EL (cell line): ENCODE results near the gene KLHL30.
"Not testable (repeated sequence)": the region's sequence is repeated elsewhere in the genome, so short reads cannot be mapped to it uniquely, and the experiment has no call there.

ENCODE experiments used
- DNase-seq: peaks from one replicate; pipeline ENCODE4 v3.0.0-alpha.2; 2016

KLHL30 gene

DNA sequence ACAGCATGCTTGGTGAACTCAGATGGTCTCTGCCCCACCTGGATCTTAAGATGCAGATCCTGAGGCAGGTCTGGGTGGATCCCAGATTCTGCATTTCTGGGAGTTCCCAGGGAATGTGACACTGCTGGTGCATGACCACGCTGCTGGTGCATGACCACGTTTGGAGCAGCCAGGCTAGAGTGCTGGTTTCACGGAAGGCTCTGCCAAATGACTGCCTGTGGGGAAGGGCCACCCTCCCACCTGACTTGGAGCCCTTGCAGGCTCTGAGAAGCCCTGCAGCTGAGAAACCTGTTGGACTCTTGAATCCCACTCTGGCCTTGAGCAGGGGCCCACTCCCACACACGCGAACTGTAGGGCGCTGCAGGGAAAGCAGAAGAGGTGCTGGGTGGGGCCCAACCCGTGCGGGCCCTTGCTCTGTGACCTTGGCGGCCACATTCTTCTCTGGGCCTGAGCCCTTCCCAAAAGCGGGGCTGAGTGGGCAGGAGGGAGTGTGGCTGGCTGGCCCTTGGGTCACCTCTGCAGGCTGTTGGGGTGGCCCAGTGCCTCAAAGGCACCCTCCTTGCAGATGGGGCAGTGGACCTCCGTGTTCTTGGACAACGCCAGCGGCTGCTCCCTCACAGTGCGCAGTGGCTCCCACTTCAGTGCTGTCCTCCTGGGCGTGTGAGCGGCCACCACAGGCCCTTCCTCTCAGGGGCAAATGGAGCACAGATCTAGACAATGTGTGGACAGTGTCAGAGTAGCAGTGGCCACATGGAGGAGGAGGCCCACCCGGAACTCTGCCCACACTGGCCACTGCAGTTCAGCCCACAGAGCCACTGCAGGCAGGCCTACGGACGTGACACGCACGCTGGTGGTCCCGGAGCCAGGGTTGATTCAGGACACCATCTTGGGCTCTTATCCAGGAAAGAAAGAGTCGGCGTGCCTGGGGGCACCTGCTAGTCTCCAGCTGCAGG, 28.2 kb downstream of the KLHL30 start:
- DNase-seq, result no peak

GRCh38 chr2:238167344-238167715, 28.9 kb downstream of the KLHL30 start:
- DNase-seq, result no peak

DNA sequence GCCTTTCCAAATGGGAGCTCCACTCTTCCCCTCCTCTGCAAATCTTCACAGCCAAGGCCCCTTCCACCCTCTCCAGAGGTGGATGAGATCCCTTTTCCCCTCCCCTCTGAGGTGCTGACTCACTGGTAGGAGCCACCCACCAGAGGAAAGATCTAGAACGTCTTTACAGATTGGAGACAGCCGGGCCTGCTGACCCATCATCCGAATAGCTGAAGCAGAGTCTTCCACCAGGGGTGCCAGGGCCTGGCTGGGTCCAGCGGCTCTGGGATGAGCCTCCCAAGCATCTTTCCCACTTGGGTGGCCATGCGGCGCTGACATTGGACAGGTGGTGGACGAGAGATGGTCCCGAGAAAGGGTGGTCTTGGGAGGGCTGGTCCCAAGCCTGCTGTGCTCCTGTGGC, 29.3 kb downstream of the KLHL30 start:
- no peak for DNase-seq

- DNase-seq, result no peak
Observed at GRCh38 chr2:238168196-238169047, 30.0 kb downstream of the KLHL30 start.

GRCh38 chr2:238169048-238169707, 30.7 kb downstream of the KLHL30 start:
- peak; percentile 92 for DNase-seq

DNA sequence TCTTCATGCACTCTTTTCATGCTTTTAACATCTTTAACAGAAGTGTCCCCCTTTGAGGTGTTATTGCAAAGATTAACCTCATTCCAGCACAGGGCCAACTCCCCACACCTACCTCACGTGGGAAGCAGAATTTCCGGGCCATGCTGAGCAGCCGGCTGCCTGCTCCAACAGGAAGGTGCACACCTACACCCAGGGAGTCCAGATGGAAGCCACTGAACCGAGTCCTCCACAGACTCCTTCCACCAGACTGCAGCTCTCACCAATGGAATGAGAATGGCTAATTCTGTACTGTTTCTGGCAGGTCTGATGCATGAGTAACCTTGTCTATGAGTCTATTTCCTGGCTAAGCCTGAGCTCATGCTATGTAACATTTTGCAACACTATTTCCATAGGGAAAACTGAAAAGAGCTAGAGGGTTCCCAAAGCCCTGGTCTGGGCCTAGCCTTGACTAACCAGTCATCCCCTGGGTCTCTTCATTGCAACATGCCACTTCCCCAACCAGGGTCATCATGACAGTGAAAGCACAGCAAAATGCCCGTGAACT, 31.3 kb downstream of the KLHL30 start:
- peak; percentile 95 for DNase-seq

DNA sequence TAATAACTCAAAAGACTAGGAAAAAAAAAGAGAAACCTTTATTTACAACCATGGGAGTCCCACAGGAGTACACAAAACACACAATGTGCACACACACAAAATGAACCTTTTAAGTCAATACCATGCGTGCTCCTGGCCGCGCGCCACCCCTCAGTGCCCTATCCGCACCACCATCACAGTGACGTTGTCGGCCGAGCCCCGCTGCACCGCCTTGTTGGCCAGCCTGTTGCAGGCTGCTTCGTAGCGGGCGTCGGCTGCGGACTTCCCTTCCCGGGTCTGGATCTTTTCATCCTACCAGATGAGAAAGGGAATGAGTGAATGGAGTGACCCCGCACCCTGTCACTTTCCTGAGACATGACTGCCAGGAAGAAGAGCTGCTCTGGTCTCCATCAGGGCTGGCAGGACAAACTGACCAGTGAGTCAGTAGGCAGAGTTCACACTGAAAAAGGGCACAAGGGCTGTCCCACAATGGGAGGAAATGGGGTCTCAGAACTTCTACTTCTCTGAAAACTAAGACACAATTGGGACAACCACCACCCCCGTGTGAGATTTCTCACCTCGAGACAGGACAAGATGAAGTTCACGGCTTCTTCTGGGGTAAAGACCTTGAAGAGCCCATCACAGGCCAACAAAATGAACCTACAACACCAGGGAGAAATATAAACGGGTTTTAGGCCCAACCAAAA, 32.1 kb downstream of the KLHL30 start:
- no peak for DNase-seq

DNA sequence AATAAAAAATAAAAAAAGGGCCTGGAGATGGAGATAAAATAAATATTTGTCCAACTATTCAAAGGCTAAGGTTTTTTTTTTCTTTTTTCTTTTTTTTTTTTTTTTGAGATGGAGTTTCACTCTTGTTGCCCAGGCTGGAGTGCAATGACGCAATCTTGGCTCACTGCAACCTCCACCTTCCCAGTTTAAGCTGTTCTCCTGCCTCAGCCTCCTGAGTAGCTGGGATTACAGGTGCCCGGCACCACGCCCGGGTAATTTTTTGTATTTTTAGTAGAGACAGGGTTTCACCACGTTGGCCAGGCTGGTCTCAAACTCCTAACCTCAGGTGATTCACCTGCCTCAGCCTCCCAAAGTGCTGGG, 32.6 kb downstream of the KLHL30 start:
- not testable (repeated sequence) for DNase-seq

DNA sequence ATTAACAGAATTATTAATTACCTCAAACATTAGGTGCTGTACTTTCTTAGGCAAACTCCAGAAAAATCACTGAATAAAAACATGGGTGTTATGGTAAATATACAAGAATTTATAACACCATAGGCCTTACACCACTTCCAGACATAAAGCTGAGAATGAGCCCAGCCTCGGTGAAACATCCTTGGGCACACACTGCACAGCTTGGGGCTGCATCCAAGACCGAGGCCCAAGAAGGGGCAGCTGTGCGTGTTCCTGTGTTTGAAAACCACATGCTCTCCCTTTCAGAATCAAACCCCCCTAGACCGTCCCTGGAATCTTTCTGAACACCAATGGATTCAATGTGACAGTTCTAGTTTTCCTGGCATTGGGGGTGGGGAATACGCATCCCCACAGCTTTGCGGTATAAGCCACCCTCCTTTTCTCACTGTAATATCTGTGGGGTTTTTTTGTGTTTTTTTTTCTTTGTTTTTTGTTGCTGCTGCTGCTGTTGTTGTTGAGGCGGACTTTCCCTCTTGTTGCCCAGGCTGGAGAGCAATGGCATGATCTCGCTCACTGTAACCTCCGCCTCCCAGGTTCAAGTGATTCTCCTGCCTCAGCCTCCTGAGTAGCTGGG, 33.2 kb downstream of the KLHL30 start:
- DNase-seq, result no peak

DNA sequence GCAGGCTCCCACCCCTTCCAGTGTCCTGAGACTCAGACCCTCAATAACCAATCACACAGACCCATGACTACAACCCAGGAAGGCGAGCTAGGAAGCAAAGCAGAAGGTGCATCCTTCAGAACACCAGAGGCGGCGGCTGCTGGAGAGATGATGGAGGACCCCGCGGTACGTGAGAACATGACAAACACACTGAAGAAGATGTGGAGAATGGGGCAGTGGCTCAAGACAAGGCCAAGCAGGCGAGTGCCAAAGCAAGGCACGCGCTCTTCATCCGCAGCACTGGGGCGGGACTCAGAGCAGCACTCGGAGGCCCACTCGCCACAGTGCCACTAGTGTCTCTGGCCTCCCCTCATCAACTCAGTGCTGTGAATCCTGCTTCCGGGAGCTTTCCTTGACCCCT, 34.0 kb downstream of the KLHL30 start:
- DNase-seq, result no peak

- DNase-seq, result no peak
Observed at GRCh38 chr2:238173692-238174091, 35.2 kb downstream of the KLHL30 start.

DNA sequence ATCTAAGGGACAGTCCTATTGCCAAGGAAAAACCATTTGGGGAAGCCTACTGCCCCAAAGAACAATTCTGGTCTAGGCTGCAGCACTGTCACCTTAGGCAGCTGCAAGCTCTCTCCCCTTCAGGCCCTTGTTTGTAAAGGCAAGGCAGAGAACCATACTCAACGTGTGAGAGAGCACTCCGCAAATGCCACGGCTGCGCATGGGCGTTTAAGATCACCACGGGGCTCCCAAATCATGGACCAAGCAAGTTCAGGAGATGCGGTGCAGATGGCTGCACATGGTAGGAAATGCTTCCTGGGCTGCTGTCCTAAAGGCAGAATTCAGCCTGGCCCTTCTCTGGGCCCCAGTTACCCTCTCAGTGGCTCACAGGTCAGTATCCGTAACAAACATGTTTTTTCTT, 35.8 kb downstream of the KLHL30 start:
- no peak for DNase-seq

DNA sequence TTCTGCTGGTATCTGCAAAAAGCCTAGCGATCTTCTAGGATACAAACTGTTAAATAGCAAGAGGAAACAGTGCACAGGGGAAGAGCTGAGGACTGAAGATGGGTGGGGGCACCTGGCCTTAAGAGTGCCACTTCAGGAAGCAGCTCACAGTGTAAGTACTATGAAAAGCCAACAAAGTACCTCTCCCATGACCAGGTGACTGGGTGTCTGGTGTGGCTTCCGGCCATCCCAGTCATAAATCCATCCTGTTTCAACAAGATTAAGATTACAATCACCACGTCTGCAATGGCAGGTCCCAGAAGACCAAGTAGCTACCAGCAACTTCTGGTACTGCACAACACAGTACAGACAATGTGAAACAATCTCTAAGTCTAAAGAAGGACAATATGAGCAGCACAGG, 36.2 kb downstream of the KLHL30 start:
- DNase-seq, result no peak

GRCh38 chr2:238176613-238177012, 38.1 kb downstream of the KLHL30 start:
- DNase-seq, result no peak

DNA sequence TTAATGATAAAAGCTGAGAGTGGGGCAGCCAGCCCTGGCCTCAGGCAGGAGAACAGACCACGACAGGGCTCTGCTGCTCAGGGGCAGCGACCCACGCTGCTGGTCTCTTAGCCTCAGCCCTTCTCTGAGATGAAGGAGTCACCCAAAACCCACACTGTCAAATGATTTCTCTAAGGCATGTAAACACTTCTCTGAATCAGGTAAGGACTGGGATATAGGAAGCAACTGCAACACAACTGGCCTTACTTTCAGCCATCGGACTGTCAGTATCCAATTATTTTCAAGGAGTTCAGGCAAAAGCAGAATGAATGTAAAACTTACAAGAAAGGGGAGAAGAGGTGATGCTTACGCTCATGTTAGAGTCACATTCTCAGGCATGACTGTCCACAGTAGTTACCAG, 42.1 kb downstream of the KLHL30 start:
- DNase-seq, result no peak

DNA sequence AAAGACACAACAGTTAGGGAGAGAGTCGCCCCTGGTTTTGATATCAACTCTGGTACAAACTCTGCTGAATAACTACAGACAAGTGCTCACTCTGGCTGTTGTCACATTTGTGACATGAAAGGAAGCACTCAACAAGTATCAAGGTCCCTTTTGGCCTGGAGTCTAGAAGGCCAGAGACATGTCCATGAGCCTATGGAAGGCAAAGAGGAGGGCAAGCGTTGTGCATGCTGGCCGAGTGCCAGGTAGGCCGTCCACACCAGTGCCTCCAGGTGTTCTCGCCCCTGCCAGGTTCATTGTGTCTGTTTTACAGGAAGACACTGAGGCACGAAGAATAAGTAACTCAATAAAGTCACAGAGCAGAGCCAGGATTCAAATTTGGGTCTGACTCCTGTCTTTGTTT, 43.9 kb downstream of the KLHL30 start:
- DNase-seq, result no peak

DNA sequence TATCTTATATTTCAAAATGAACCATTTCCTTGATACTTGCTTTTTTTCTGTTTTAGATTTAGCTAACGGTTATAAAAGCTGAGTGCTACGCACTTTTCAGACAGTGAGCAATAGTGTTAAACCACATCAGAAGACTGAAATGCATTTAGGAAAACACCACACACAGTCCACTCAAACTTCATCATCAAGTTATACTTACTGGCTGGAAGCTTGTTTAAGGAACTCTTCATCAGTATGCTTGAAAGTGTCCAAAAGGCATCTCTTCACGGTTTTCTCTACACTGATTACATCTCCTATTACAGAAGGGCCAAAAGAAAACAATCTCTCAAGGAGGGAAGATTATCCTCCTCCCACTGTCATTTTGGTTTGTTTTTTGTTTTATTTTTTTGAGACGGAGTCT, 45.4 kb downstream of the KLHL30 start:
- no peak for DNase-seq

DNA sequence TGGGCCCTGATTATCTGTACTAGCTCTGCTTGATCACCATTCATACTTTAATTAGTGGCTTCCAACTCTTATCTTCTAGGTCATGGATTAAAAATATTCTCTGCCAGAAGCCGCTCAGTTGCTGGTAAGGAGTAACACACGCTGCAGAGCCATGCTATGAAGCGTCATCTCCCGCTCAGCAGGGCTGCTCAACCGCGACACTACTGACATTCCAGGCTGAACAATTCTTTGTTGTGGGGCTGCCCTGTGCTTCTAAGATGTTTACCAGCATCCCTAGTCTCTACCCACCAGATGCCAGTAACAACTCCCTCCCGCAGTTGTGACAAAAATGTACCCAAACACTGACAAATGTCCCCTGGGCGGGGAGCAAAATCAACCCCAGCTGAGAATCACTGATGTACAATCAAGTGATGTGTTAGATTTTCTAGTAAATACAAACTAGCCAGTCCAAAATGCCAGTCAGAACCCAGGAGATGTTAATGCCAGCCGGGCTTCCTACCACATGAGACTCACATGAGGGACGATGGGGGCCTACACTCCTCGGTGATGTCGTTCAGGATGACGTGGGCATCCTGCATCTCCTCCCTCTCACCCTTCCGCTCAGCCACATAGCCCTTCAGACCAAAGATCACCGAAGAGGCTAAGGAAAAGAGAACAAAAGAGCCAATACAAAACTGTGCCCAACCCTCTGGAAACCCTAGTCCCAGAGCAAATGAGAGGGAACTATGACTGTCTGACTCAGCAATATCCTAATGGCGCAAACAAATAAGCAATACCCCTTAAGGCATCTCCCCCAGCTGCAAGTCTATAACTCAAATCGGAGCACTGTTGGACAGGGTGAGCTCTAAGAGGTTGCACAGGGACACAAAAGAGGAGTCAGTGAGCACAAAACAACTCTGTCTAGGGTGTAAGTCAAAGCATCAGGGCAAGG, 49.4 kb downstream of the KLHL30 start:
- no peak for DNase-seq

GRCh38 chr2:238190445-238190844, 52.0 kb downstream of the KLHL30 start:
- no peak for DNase-seq
